Stimulated activated naive CD8-positive, alpha-beta T cell treated with anti-CD3 and anti-CD28 coated beads, Interleukin-15, amount 100 ng/mL, for 72 hours (primary cell): ENCODE results near the gene ATM.

ENCODE experiments used
- ATAC-seq: fragments of 150-1000 bp; cut with Tn5 transposase; 2 replicates; pipeline ENCODE4 v1.10.0; 2021; ENCODE audit warnings: mild to moderate bottlenecking, moderate library complexity
- DNase-seq, 2 donors: peaks; one replicate each; pipeline ENCODE4 v3.0.0; 2021 to 2022
- H3K27ac Mint-ChIP-seq, 2 donors: one replicate each; pipeline ENCODE4 v1.8.0; 2022; ENCODE audit warnings: mild to moderate bottlenecking in 2 of 2, mixed read lengths in 2 of 2, moderate library complexity in 2 of 2
- H3K27me3 Mint-ChIP-seq: one replicate; pipeline ENCODE4 v1.8.0; 2022; ENCODE audit warnings: mixed read lengths
- H3K4me1 Mint-ChIP-seq: one replicate; pipeline ENCODE4 v1.8.0; 2022; ENCODE audit warnings: mild to moderate bottlenecking, mixed read lengths
- H3K4me3 Mint-ChIP-seq, 2 donors: one replicate each; pipeline ENCODE4 v1.8.0; 2022; ENCODE audit warnings: mild to moderate bottlenecking in 2 of 2, mixed read lengths in 2 of 2, moderate library complexity in 1 of 2
- H3K9me3 Mint-ChIP-seq, 2 donors: one replicate each; pipeline ENCODE4 v1.8.0; 2022; ENCODE audit warnings: mixed read lengths in 2 of 2

ATM gene

GRCh38 chr11:108289699-108290098, 66.8 kb downstream of the ATM start:
- Mint-ChIP-seq H3K27ac (peak overlapping the region in 1 of 2 donors; percentile 45), H3K4me1 (peaks cover 20% of the 10 kb centered on the region)
- no peak for ATAC-seq

GRCh38 chr11:108293229-108293628, 70.4 kb downstream of the ATM start:
- ATAC-seq (no peak), DNase-seq (no peak)
- no peak overlapping the region for H3K4me3 Mint-ChIP-seq
- no peaks in the 10 kb centered on the region for H3K9me3 Mint-ChIP-seq
- no peak overlapping the region for H3K27ac Mint-ChIP-seq
- peaks cover 16% of the 10 kb centered on the region for H3K4me1 Mint-ChIP-seq
- H3K27me3 Mint-ChIP-seq = no peaks in the 10 kb centered on the region

More at GRCh38 chr11:108289699-108290098, 66.8 kb downstream of the ATM start:
- H3K4me3 Mint-ChIP-seq = no peak overlapping the region
- H3K9me3 Mint-ChIP-seq = no peaks in the 10 kb centered on the region
- no peak for DNase-seq
- H3K27me3 Mint-ChIP-seq = no peaks in the 10 kb centered on the region

GRCh38 chr11:108302121-108302785, 79.4 kb downstream of the ATM start:
- DNase-seq (no peak), ATAC-seq (peak; percentile 100)
- peak overlapping the region in 1 of 2 donors; percentile 48 for H3K27ac Mint-ChIP-seq
- peak overlapping the region in 1 of 2 donors; percentile 39 for H3K4me3 Mint-ChIP-seq
- H3K27me3 Mint-ChIP-seq = no peaks in the 10 kb centered on the region
- peaks cover 45% of the 10 kb centered on the region for H3K4me1 Mint-ChIP-seq
- H3K9me3 Mint-ChIP-seq = no peaks in the 10 kb centered on the region

- DNase-seq (no peak), ATAC-seq (no peak)
- no peak overlapping the region for H3K27ac Mint-ChIP-seq
- H3K9me3 Mint-ChIP-seq = no peaks in the 10 kb centered on the region
- H3K27me3 Mint-ChIP-seq = no peaks in the 10 kb centered on the region
- H3K4me3 Mint-ChIP-seq = no peak overlapping the region
- H3K4me1 Mint-ChIP-seq = peaks cover 35% of the 10 kb centered on the region
These were observed 84.9 kb downstream of the ATM start for GRCh38 chr11:108307751-108308150.

- H3K27ac Mint-ChIP-seq = peak overlapping the region; percentile 16 to 55
- no peak for ATAC-seq
- no peaks in the 10 kb centered on the region for H3K27me3 Mint-ChIP-seq
- no peak for DNase-seq
- peak overlapping the region in 1 of 2 donors; percentile 9 for H3K4me3 Mint-ChIP-seq
- no peaks in the 10 kb centered on the region for H3K9me3 Mint-ChIP-seq
- H3K4me1 Mint-ChIP-seq = peaks cover 17% of the 10 kb centered on the region
These were observed 90.6 kb downstream of the ATM start for GRCh38 chr11:108313444-108313843.

- DNase-seq (no peak), ATAC-seq (no peak)
- no peak overlapping the region for H3K27ac Mint-ChIP-seq
- H3K9me3 Mint-ChIP-seq = no peaks in the 10 kb centered on the region
- H3K27me3 Mint-ChIP-seq = no peaks in the 10 kb centered on the region
- peaks cover 19% of the 10 kb centered on the region for H3K4me1 Mint-ChIP-seq
- H3K4me3 Mint-ChIP-seq = no peak overlapping the region
These were observed 93.2 kb downstream of the ATM start for GRCh38 chr11:108316061-108316460.

- Mint-ChIP-seq H3K4me1 (peaks cover 16% of the 10 kb centered on the region), H3K9me3 (no peaks in the 10 kb centered on the region), H3K27me3 (no peaks in the 10 kb centered on the region), H3K4me3 (no peak overlapping the region), H3K27ac (peak overlapping the region; percentile 64 to 90)
- no peak for ATAC-seq
- no peak for DNase-seq
These were observed 96.8 kb downstream of the ATM start for GRCh38 chr11:108319541-108320145.

GRCh38 chr11:108322666-108323065, 99.8 kb downstream of the ATM start:
- DNase-seq (no peak), ATAC-seq (no peak)
- Mint-ChIP-seq H3K4me1 (peaks cover 18% of the 10 kb centered on the region), H3K27me3 (no peaks in the 10 kb centered on the region), H3K27ac (no peak overlapping the region), H3K4me3 (no peak overlapping the region), H3K9me3 (no peaks in the 10 kb centered on the region)

- ATAC-seq = no peak
- H3K4me1 Mint-ChIP-seq = peaks cover 14% of the 10 kb centered on the region
- no peak for DNase-seq
- H3K4me3 Mint-ChIP-seq = no peak overlapping the region
- no peaks in the 10 kb centered on the region for H3K27me3 Mint-ChIP-seq
- H3K9me3 Mint-ChIP-seq = no peaks in the 10 kb centered on the region
- no peak overlapping the region for H3K27ac Mint-ChIP-seq
These were observed 101.7 kb downstream of the ATM start for GRCh38 chr11:108324587-108324986.

GRCh38 chr11:108333403-108333899, 110.6 kb downstream of the ATM start:
- H3K27ac Mint-ChIP-seq = no peak overlapping the region
- no peak overlapping the region for H3K4me3 Mint-ChIP-seq
- no peaks in the 10 kb centered on the region for H3K27me3 Mint-ChIP-seq
- H3K4me1 Mint-ChIP-seq = peaks cover 11% of the 10 kb centered on the region
- DNase-seq (no peak), ATAC-seq (no peak)
- H3K9me3 Mint-ChIP-seq = no peaks in the 10 kb centered on the region

- Mint-ChIP-seq H3K27me3 (no peaks in the 10 kb centered on the region), H3K9me3 (no peaks in the 10 kb centered on the region), H3K27ac (no peak overlapping the region), H3K4me1 (peaks cover 34% of the 10 kb centered on the region), H3K4me3 (no peak overlapping the region)
- ATAC-seq (peak; percentile 21), DNase-seq (no peak)
These were observed 115.9 kb downstream of the ATM start for GRCh38 chr11:108338750-108339149.

GRCh38 chr11:108340973-108341372, 118.1 kb downstream of the ATM start:
- DNase-seq (no peak), ATAC-seq (peak; percentile 79)
- H3K4me1 Mint-ChIP-seq = peaks cover 49% of the 10 kb centered on the region
- H3K27me3 Mint-ChIP-seq = no peaks in the 10 kb centered on the region
- peak overlapping the region in 1 of 2 donors; percentile 89 for H3K27ac Mint-ChIP-seq
- H3K4me3 Mint-ChIP-seq = peak overlapping the region in 1 of 2 donors; percentile 13
- no peaks in the 10 kb centered on the region for H3K9me3 Mint-ChIP-seq

- Mint-ChIP-seq H3K4me1 (peaks cover 49% of the 10 kb centered on the region), H3K27ac (no peak overlapping the region), H3K4me3 (no peak overlapping the region), H3K9me3 (no peaks in the 10 kb centered on the region), H3K27me3 (no peaks in the 10 kb centered on the region)
- DNase-seq = no peak
- no peak for ATAC-seq
These were observed 118.8 kb downstream of the ATM start for GRCh38 chr11:108341654-108342053.

- no peak for DNase-seq
- Mint-ChIP-seq H3K9me3 (no peaks in the 10 kb centered on the region), H3K27me3 (no peaks in the 10 kb centered on the region), H3K4me1 (peaks cover 43% of the 10 kb centered on the region), H3K27ac (peak overlapping the region in 1 of 2 donors; percentile 61), H3K4me3 (no peak overlapping the region)
- no peak for ATAC-seq
These were observed 120.8 kb downstream of the ATM start for GRCh38 chr11:108343714-108344113.

- Mint-ChIP-seq H3K4me1 (peaks cover 22% of the 10 kb centered on the region), H3K27me3 (no peaks in the 10 kb centered on the region), H3K4me3 (no peak overlapping the region), H3K27ac (no peak overlapping the region), H3K9me3 (no peaks in the 10 kb centered on the region)
- DNase-seq (no peak), ATAC-seq (no peak)
These were observed 122.9 kb downstream of the ATM start for GRCh38 chr11:108345767-108346166.

GRCh38 chr11:108346451-108346850, 123.6 kb downstream of the ATM start:
- Mint-ChIP-seq H3K27me3 (no peaks in the 10 kb centered on the region), H3K27ac (no peak overlapping the region), H3K4me3 (no peak overlapping the region), H3K9me3 (no peaks in the 10 kb centered on the region), H3K4me1 (peaks cover 16% of the 10 kb centered on the region)
- no peak for DNase-seq
- ATAC-seq = no peak
